ENCODE data around the gene IL18BP.

- TF ChIP-seq, protein P1, sequence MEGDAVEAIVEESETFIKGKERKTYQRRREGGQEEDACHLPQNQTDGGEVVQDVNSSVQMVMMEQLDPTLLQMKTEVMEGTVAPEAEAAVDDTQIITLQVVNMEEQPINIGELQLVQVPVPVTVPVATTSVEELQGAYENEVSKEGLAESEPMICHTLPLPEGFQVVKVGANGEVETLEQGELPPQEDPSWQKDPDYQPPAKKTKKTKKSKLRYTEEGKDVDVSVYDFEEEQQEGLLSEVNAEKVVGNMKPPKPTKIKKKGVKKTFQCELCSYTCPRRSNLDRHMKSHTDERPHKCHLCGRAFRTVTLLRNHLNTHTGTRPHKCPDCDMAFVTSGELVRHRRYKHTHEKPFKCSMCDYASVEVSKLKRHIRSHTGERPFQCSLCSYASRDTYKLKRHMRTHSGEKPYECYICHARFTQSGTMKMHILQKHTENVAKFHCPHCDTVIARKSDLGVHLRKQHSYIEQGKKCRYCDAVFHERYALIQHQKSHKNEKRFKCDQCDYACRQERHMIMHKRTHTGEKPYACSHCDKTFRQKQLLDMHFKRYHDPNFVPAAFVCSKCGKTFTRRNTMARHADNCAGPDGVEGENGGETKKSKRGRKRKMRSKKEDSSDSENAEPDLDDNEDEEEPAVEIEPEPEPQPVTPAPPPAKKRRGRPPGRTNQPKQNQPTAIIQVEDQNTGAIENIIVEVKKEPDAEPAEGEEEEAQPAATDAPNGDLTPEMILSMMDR (IDR thresholded peaks at IDR 0.05), result no peak
- TF ChIP-seq EZH2 (IDR thresholded peaks at IDR 0.05; ENCODE audit: borderline replicate concordance, insufficient read depth, low read depth, low read length, poor library complexity, severe bottlenecking), result no peak
Observed at GRCh38 chr11:72040491-72041363, 42.0 kb downstream of the IL18BP start.

Data from B cell (primary cell).